HepG2 (cell line): Measurements from ENCODE around the gene DRAXIN.

Experiments used
- EP300 ChIP-seq, 3 experiments: sonication (generic) in 1 of 3; formaldehyde crosslinking in 1 of 3; IDR thresholded peaks; 2 replicates each; pipeline versions ENCODE4 v1.5.1 to v1.6.1; 2011 to 2020; ENCODE audit warnings: low read depth in 2 of 3, low read length in 2 of 3, borderline replicate concordance in 1 of 3, improper control_type of control experiment in 1 of 3, mild to moderate bottlenecking in 1 of 3, missing genetic modification reagents in 1 of 3, moderate library complexity in 1 of 3
- HNF1B ChIP-seq: sonication (generic); formaldehyde crosslinking; IDR thresholded peaks from 2 replicates; pipeline ENCODE4 v1.5.1; 2020; ENCODE audit warnings: mild to moderate bottlenecking, moderate library complexity, missing genetic modification reagents
- MAX ChIP-seq: IDR thresholded peaks from 2 replicates; pipeline ENCODE4 v1.6.1; 2012; ENCODE audit warnings: inconsistent platforms
- MED13 ChIP-seq: sonication (generic); formaldehyde crosslinking; IDR thresholded peaks from 2 replicates; pipeline ENCODE4 v1.5.0; 2020; ENCODE audit warnings: missing genetic modification reagents
- MLX ChIP-seq: IDR thresholded peaks from 2 replicates; pipeline ENCODE4 v1.6.1; 2016
- TEAD2 ChIP-seq: sonication (generic); formaldehyde crosslinking; IDR thresholded peaks from 2 replicates; pipeline ENCODE4 v1.9.0; 2021; ENCODE audit warnings: missing genetic modification reagents
- TERF1 ChIP-seq: sonication (generic); formaldehyde crosslinking; IDR thresholded peaks from 2 replicates; pipeline ENCODE4 v1.8.0; 2022; ENCODE audit warnings: mild to moderate bottlenecking, missing genetic modification reagents, moderate library complexity
- TFAP4 ChIP-seq: sonication (generic); IDR thresholded peaks from 2 replicates; pipeline ENCODE4 v1.6.1; 2016; ENCODE audit warnings: low read depth, borderline replicate concordance
- ZBTB49 ChIP-seq: sonication (generic); formaldehyde crosslinking; IDR thresholded peaks from 2 replicates; pipeline ENCODE4 v1.4.0; 2020; ENCODE audit warnings: missing genetic modification reagents, borderline replicate concordance
- ZNF720 ChIP-seq: sonication (generic); formaldehyde crosslinking; IDR thresholded peaks from 2 replicates; pipeline ENCODE4 v1.4.0; 2020; ENCODE audit warnings: missing genetic modification reagents

DNA sequence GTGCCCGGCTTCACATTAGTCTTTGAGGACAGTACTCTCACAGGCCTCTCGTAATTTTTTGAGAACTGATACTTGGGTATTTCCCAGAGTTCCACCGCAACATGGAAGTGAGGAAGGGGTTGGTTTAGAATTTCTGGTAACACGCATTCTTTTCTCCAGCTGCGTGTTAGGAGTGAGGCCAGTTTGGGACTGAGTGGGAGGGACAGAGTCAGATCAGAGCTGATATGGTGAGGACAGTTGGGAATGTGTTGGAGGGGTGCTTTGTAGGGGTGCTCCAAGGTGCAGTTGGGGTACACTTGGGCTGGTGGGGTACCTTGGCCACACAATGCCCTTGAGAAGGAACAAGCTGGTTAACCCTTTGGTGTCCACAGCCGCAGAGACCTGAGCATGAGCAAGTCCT is 20.8 kb upstream of the DRAXIN start:
- no peak for TF ChIP-seq MED13 (CRISPR knock-in tag)
- TF ChIP-seq TEAD2 (CRISPR knock-in tag): no peak
- TF ChIP-seq TERF1 (CRISPR knock-in tag): no peak
- no peak for TF ChIP-seq HNF1B (CRISPR knock-in tag)
- TF ChIP-seq MLX (CRISPR knock-in tag): no peak
- no peak for TF ChIP-seq EP300 (IDR thresholded peaks at IDR 0.05; ENCODE audit: low read depth in 2 of 2, low read length in 2 of 2)
- TF ChIP-seq EP300 (CRISPR knock-in tag; IDR thresholded peaks at IDR 0.05; ENCODE audit: borderline replicate concordance): no peak
- no peak for TF ChIP-seq ZBTB49 (CRISPR knock-in tag)
- no peak for TF ChIP-seq ZNF720 (CRISPR knock-in tag)
- TF ChIP-seq MAX: no peak
- no peak for TF ChIP-seq TFAP4
